Sciatic nerve (tissue), 2 donors: ENCODE measurements around the gene PANX3. TPM values are rescaled to one million over a fixed set of nuclear protein-coding genes. Genes with fewer than 3 reads are reported as not detected.
"Not testable (repeated sequence)": the region's sequence is repeated elsewhere in the genome, so short reads cannot be mapped to it uniquely, and the experiment has no call there.

Experiments used
- ATAC-seq: fragments of 200-7000 bp; cut with Tn5 transposase; one replicate; pipeline ENCODE4 v1.9.1; 2020; ENCODE audit warnings: mild to moderate bottlenecking, moderate library complexity
- DNase-seq: peaks from one replicate; pipeline ENCODE4 v3.0.0-alpha.2; 2020; ENCODE audit warnings: low spot score
- intact Hi-C: fragments of 100-400 bp; cut with DNase I; formaldehyde crosslinking; loops from one replicate; pipeline ENCODE4 v1.14.2; 2022
- total RNA-seq: library from RNA; stranded (reverse); fragmentation: NEBNext Ultra II Directional; extraction: Animal tissue kit (Norgen Biotek cat#: 25700); gene quantifications from one replicate; pipeline ENCODE4 v1.2.1, GENCODE V29; 2021
- donor health status: DM: no; HTN: no; CAD: no.
- donor health status: DM: no; HTN: no; CAD: no.

PANX3 gene
- total RNA-seq, result not detected

GRCh38 chr11:124611064-124611463 is at the start of gene PANX3:
Gene PANX3 (plus strand): TSS chr11:124611428. CDS start chr11:124611557, 129 bp downstream.
- ATAC-seq, result no peak

GRCh38 chr11:124569697-124570096 is 41.5 kb upstream of the PANX3 start, which contains the start of gene OR8A1:
Gene OR8A1 (plus strand): TSS chr11:124569997. CDS start chr11:124570120, 123 bp downstream.
- ATAC-seq (no peak), DNase-seq (no peak)
- intact Hi-C loops, result no loop called here

More at GRCh38 chr11:124611064-124611463, at the start of gene PANX3:
- DNase-seq, result no peak
- intact Hi-C loops, result no loop called here

GRCh38 chr11:124570160-124570559 is 41.1 kb upstream of the PANX3 start:
- DNase-seq (no peak), ATAC-seq (no peak)
- intact Hi-C loops, result no loop called here

GRCh38 chr11:124577716-124578427 is 33.4 kb upstream of the PANX3 start:
- no peak for ATAC-seq
- no peak for DNase-seq
- intact Hi-C loops, result no loop called here

- no peak for ATAC-seq
Measured at GRCh38 chr11:124578761-124579160, 32.5 kb upstream of the PANX3 start.

GRCh38 chr11:124581817-124582216 is 29.4 kb upstream of the PANX3 start:
- ATAC-seq, result no peak
- DNase-seq, result no peak
- intact Hi-C loops, result no loop called here

More at GRCh38 chr11:124578761-124579160, 32.5 kb upstream of the PANX3 start:
- intact Hi-C loops, result no loop called here
- DNase-seq, result no peak

- ATAC-seq (no peak), DNase-seq (no peak)
- intact Hi-C loops, result no loop called here
Measured at GRCh38 chr11:124582565-124582964, 28.7 kb upstream of the PANX3 start.

- DNase-seq, result no peak
- intact Hi-C loops, result no loop called here
- no peak for ATAC-seq
Measured at GRCh38 chr11:124583781-124584180, 27.4 kb upstream of the PANX3 start.

- ATAC-seq, result no peak
- intact Hi-C loops, result no loop called here
- no peak for DNase-seq
Measured at GRCh38 chr11:124584681-124585372, 26.4 kb upstream of the PANX3 start.

GRCh38 chr11:124586238-124586860 is 24.9 kb upstream of the PANX3 start:
- intact Hi-C loops, result no loop called here

GRCh38 chr11:124591430-124591829 is 19.8 kb upstream of the PANX3 start:
- intact Hi-C loops, result no loop called here
- DNase-seq (no peak), ATAC-seq (no peak)

More at GRCh38 chr11:124586238-124586860, 24.9 kb upstream of the PANX3 start:
- DNase-seq (peak; percentile 81), ATAC-seq (no peak)

- intact Hi-C loops, result no loop called here
- DNase-seq, result no peak
- ATAC-seq, result no peak
Measured at GRCh38 chr11:124592627-124593026, 18.6 kb upstream of the PANX3 start.

GRCh38 chr11:124595302-124595701 is 15.9 kb upstream of the PANX3 start:
- intact Hi-C loops, result no loop called here
- no peak for ATAC-seq
- DNase-seq, result no peak

GRCh38 chr11:124597626-124598025 is 13.6 kb upstream of the PANX3 start:
- intact Hi-C loops, result no loop called here
- ATAC-seq (no peak), DNase-seq (no peak)

GRCh38 chr11:124600621-124601320 is 10.5 kb upstream of the PANX3 start:
- ATAC-seq (no peak), DNase-seq (no peak)
- intact Hi-C loops, result no loop called here

- DNase-seq (no peak), ATAC-seq (no peak)
- intact Hi-C loops, result no loop called here
Measured at GRCh38 chr11:124602193-124602592, 9.0 kb upstream of the PANX3 start.

GRCh38 chr11:124602723-124603122 is 8.5 kb upstream of the PANX3 start:
- DNase-seq, ATAC-seq, intact Hi-C loops: not testable (repeated sequence)

- ATAC-seq, result peak; percentile 50
- intact Hi-C loops, result no loop called here
- DNase-seq, result no peak
Measured at GRCh38 chr11:124605719-124606118, 5.5 kb upstream of the PANX3 start.

GRCh38 chr11:124608147-124608546 is 3.1 kb upstream of the PANX3 start:
- no peak for DNase-seq
- intact Hi-C loops, result no loop called here
- no peak for ATAC-seq
